Endodermal cell (in vitro differentiated cells): Measurements from ENCODE around the gene XG. TPM values are rescaled to one million over a fixed set of nuclear protein-coding genes. Genes with fewer than 3 reads are reported as not detected.

Source experiments
- DNase-seq: peaks from one replicate; pipeline ENCODE4 v3.0.0-alpha.2; 2017
- H3K27ac ChIP-seq: 2 replicates; pipeline ENCODE4 v1.5.1; 2013; ENCODE audit warnings: mild to moderate bottlenecking, low read depth, low read length, moderate library complexity
- H3K27me3 ChIP-seq: 2 replicates; pipeline ENCODE4 v1.6.1; 2013; ENCODE audit warnings: mild to moderate bottlenecking, low read length, moderate library complexity; ENCODE audit not compliant: insufficient read depth, control insufficient read depth, poor library complexity, severe bottlenecking
- H3K36me3 ChIP-seq: 2 replicates; pipeline ENCODE4 v1.7.0; 2013; ENCODE audit warnings: mild to moderate bottlenecking, low read length, moderate library complexity; ENCODE audit not compliant: control insufficient read depth, insufficient read depth
- H3K4me1 ChIP-seq: one replicate; pipeline ENCODE4 v1.7.0; 2013; ENCODE audit warnings: low read length; ENCODE audit not compliant: control insufficient read depth, insufficient read depth
- H3K4me3 ChIP-seq: 2 replicates; pipeline ENCODE4 v1.5.1; 2013; ENCODE audit warnings: mild to moderate bottlenecking, low read length, moderate library complexity
- H3K9ac ChIP-seq: 2 replicates; pipeline ENCODE4 v1.6.1; 2013; ENCODE audit warnings: mild to moderate bottlenecking, low read length, moderate library complexity; ENCODE audit not compliant: poor library complexity, severe bottlenecking; ENCODE audit errors: extremely low read depth
- H3K9me3 ChIP-seq: 2 replicates; pipeline ENCODE4 v1.6.1; 2013; ENCODE audit warnings: mild to moderate bottlenecking, low read length, moderate library complexity; ENCODE audit not compliant: control insufficient read depth
- H3K27ac Mint-ChIP-seq: 2 replicates; pipeline ENCODE4 v1.8.0; 2020; ENCODE audit warnings: mixed read lengths
- H3K27me3 Mint-ChIP-seq: 2 replicates; pipeline ENCODE4 v1.8.0; 2021; ENCODE audit warnings: mild to moderate bottlenecking, mixed read lengths; ENCODE audit not compliant: insufficient read depth
- H3K36me3 Mint-ChIP-seq: 2 replicates; pipeline ENCODE4 v1.8.0; 2020; ENCODE audit warnings: low read depth, mixed read lengths
- H3K4me1 Mint-ChIP-seq: 2 replicates; pipeline ENCODE4 v1.8.0; 2020; ENCODE audit warnings: mixed read lengths
- H3K4me3 Mint-ChIP-seq: 2 replicates; pipeline ENCODE4 v1.8.0; 2020; ENCODE audit warnings: mild to moderate bottlenecking, moderate library complexity, mixed read lengths
- H3K9me3 Mint-ChIP-seq: 2 replicates; pipeline ENCODE4 v1.8.0; 2020; ENCODE audit warnings: mild to moderate bottlenecking, mixed read lengths
- WGBS, 2 experiments: methylation state at CpG; one replicate each; pipeline versions ENCODE4 v1.1.5 to v1.1.7; 2013; ENCODE audit warnings: missing lambda C conversion rate in 2 of 2, mixed read lengths in 1 of 2; ENCODE audit not compliant: insufficient coverage in 1 of 2, insufficient read length in 1 of 2; 5-methylcytosine and 5-hydroxymethylcytosine counted together
- total RNA-seq, 2 donors: library from RNA; stranded (reverse); fragmentation: NEBNext Ultra II Directional in 1 of 2; extraction: Animal tissue kit (Norgen Biotek cat#: 25700) in 1 of 2; gene quantifications; 2 replicates in 1 of 2; 3 replicates in 1 of 2; pipeline ENCODE4 v1.2.1, GENCODE V29; 2021
- TF ChIP-seq, protein P1 (sequence below): fragments of 200-600 bp; sonication (generic); conservative IDR thresholded peaks from 2 replicates; pipeline ENCODE4 v1.5.0; 2021; ENCODE audit warnings: antibody characterized with exemption, mild to moderate bottlenecking

The XG gene
- total RNA-seq, 2 donors from 2014 or later = 1.1 to 1.3 TPM

DNA sequence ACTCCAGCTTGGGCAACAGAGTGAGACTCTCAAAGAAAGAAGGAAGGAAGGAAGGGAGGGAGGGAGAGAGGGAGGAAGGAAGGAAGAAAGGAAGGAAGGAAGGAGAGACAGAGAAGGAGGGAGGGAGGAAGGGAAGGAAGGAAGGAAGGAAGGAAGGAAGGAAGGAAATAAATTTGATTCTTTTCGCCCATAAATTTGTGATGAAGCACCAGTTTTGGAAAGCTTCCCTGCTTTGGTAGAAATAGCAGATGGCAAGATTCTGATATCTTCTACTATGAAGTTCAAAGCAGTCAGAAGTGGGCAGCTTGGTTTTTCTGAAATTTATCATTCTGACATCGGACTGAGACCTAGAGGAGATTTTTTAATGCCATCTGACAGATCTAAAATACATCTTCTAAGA, 65.2 kb downstream of the XG start:
- no peak overlapping the region for H3K27ac Mint-ChIP-seq
- H3K27ac ChIP-seq = no peak overlapping the region
- 77 to 80% methylated on average over 1 to 2 of the region's 2 CpGs for WGBS, 2 experiments
- H3K36me3 Mint-ChIP-seq = no peaks in the 10 kb centered on the region
- H3K9me3 ChIP-seq = no peaks in the 10 kb centered on the region
- H3K4me1 ChIP-seq = no peaks in the 10 kb centered on the region
- TF ChIP-seq, protein P1, sequence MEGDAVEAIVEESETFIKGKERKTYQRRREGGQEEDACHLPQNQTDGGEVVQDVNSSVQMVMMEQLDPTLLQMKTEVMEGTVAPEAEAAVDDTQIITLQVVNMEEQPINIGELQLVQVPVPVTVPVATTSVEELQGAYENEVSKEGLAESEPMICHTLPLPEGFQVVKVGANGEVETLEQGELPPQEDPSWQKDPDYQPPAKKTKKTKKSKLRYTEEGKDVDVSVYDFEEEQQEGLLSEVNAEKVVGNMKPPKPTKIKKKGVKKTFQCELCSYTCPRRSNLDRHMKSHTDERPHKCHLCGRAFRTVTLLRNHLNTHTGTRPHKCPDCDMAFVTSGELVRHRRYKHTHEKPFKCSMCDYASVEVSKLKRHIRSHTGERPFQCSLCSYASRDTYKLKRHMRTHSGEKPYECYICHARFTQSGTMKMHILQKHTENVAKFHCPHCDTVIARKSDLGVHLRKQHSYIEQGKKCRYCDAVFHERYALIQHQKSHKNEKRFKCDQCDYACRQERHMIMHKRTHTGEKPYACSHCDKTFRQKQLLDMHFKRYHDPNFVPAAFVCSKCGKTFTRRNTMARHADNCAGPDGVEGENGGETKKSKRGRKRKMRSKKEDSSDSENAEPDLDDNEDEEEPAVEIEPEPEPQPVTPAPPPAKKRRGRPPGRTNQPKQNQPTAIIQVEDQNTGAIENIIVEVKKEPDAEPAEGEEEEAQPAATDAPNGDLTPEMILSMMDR = no peak
- no peaks in the 10 kb centered on the region for H3K36me3 ChIP-seq
- peaks cover 7% of the 10 kb centered on the region for H3K4me1 Mint-ChIP-seq
- H3K4me3 Mint-ChIP-seq = no peak overlapping the region
- no peaks in the 10 kb centered on the region for H3K9me3 Mint-ChIP-seq
- no peak for DNase-seq
- H3K27me3 ChIP-seq = no peaks in the 10 kb centered on the region
- no peaks in the 10 kb centered on the region for H3K27me3 Mint-ChIP-seq
- H3K4me3 ChIP-seq = no peak overlapping the region
- no peak overlapping the region for H3K9ac ChIP-seq

- 90 to 96% methylated on average over 3 to 9 of the region's 9 CpGs for WGBS, 2 experiments
- H3K27me3 ChIP-seq = no peaks in the 10 kb centered on the region
- TF ChIP-seq, protein P1 = peak; percentile 65
- H3K4me1 ChIP-seq = no peaks in the 10 kb centered on the region
- no peaks in the 10 kb centered on the region for H3K36me3 ChIP-seq
- no peaks in the 10 kb centered on the region for H3K9me3 ChIP-seq
- H3K9ac ChIP-seq = no peak overlapping the region
- H3K27ac ChIP-seq = no peak overlapping the region
- Mint-ChIP-seq H3K4me1 (peaks cover 9% of the 10 kb centered on the region), H3K36me3 (no peaks in the 10 kb centered on the region), H3K4me3 (no peak overlapping the region), H3K27ac (no peak overlapping the region), H3K27me3 (no peaks in the 10 kb centered on the region), H3K9me3 (no peaks in the 10 kb centered on the region)
- peak; percentile 38 for DNase-seq
- no peak overlapping the region for H3K4me3 ChIP-seq
These were observed 67.7 kb downstream of the XG start for GRCh38 chrX:2819345-2820135.

GRCh38 chrX:2820136-2820771, 68.4 kb downstream of the XG start:
- no peak overlapping the region for H3K27ac Mint-ChIP-seq
- no peaks in the 10 kb centered on the region for H3K27me3 ChIP-seq
- H3K9me3 Mint-ChIP-seq = no peaks in the 10 kb centered on the region
- peak; percentile 32 for DNase-seq
- TF ChIP-seq, protein P1 = no peak
- H3K9me3 ChIP-seq = no peaks in the 10 kb centered on the region
- no peaks in the 10 kb centered on the region for H3K36me3 Mint-ChIP-seq
- H3K4me1 ChIP-seq = no peaks in the 10 kb centered on the region
- no peak overlapping the region for H3K9ac ChIP-seq
- peaks cover 9% of the 10 kb centered on the region for H3K4me1 Mint-ChIP-seq
- H3K27ac ChIP-seq = no peak overlapping the region
- H3K36me3 ChIP-seq = no peaks in the 10 kb centered on the region
- no peaks in the 10 kb centered on the region for H3K27me3 Mint-ChIP-seq
- H3K4me3 Mint-ChIP-seq = no peak overlapping the region
- WGBS, 2 experiments = 80 to 81% methylated on average over 1 to 8 of the region's 8 CpGs
- no peak overlapping the region for H3K4me3 ChIP-seq
